ENCODE measurements around the gene ECE2. TPM values are rescaled to one million over a fixed set of nuclear protein-coding genes. Genes with fewer than 3 reads are reported as not detected.

ECE2 gene
- total RNA-seq, 2 donors from 2014 or later, result not detected

GRCh38 chr3:184315543-184315867 is 39.7 kb downstream of the ECE2 start:
- Mint-ChIP-seq H3K9me3 (no peaks in the 10 kb centered on the region), H3K4me3 (peak overlapping the region; percentile 84), H3K27me3 (ENCODE audit: insufficient read depth) (no peaks in the 10 kb centered on the region), H3K36me3 (ENCODE audit: low read depth) (peaks cover 29% of the 10 kb centered on the region), H3K27ac (peak overlapping the region; percentile 88), H3K4me1 (peaks cover 22% of the 10 kb centered on the region)
- Histone ChIP-seq H3K9ac (ENCODE audit: extremely low read depth, low read length, poor library complexity, severe bottlenecking) (peak overlapping the region; percentile 91), H3K36me3 (ENCODE audit: control insufficient read depth, insufficient read depth, low read length) (peaks cover 42% of the 10 kb centered on the region), H3K27me3 (ENCODE audit: control insufficient read depth, insufficient read depth, low read length, poor library complexity, severe bottlenecking) (no peaks in the 10 kb centered on the region), H3K4me3 (ENCODE audit: low read length) (peak overlapping the region; percentile 95), H3K4me1 (ENCODE audit: control insufficient read depth, insufficient read depth, low read length) (peaks cover 5% of the 10 kb centered on the region), H3K27ac (ENCODE audit: low read depth, low read length) (peak overlapping the region; percentile 80), H3K9me3 (ENCODE audit: control insufficient read depth, low read length) (no peaks in the 10 kb centered on the region)
- DNase-seq, result no peak
- WGBS, 2 experiments (ENCODE audit: insufficient coverage in 1 of 2, insufficient read length in 1 of 2), result 0 to 12% methylated on average over 2 to 5 of the region's 6 CpGs
- TF ChIP-seq CTCF (conservative IDR thresholded peaks at IDR 0.05), result no peak

- Mint-ChIP-seq H3K27ac (peak overlapping the region; percentile 74), H3K4me1 (peaks cover 22% of the 10 kb centered on the region), H3K27me3 (ENCODE audit: insufficient read depth) (no peaks in the 10 kb centered on the region), H3K9me3 (no peaks in the 10 kb centered on the region), H3K36me3 (ENCODE audit: low read depth) (peaks cover 34% of the 10 kb centered on the region), H3K4me3 (peak overlapping the region; percentile 84)
- 56 to 90% methylated on average over 2 to 16 of the region's 16 CpGs for WGBS, 2 experiments (ENCODE audit: insufficient coverage in 1 of 2, insufficient read length in 1 of 2)
- H3K9me3 ChIP-seq (ENCODE audit: control insufficient read depth, low read length), result no peaks in the 10 kb centered on the region
- H3K27me3 ChIP-seq (ENCODE audit: control insufficient read depth, insufficient read depth, low read length, poor library complexity, severe bottlenecking), result no peaks in the 10 kb centered on the region
- H3K27ac ChIP-seq (ENCODE audit: low read depth, low read length), result no peak overlapping the region
- H3K4me1 ChIP-seq (ENCODE audit: control insufficient read depth, insufficient read depth, low read length), result peaks cover 5% of the 10 kb centered on the region
- H3K4me3 ChIP-seq (ENCODE audit: low read length), result peak overlapping the region; percentile 95
- H3K9ac ChIP-seq (ENCODE audit: extremely low read depth, low read length, poor library complexity, severe bottlenecking), result peak overlapping the region; percentile 91
- TF ChIP-seq CTCF (conservative IDR thresholded peaks at IDR 0.05), result no peak
- peaks cover 47% of the 10 kb centered on the region for H3K36me3 ChIP-seq (ENCODE audit: control insufficient read depth, insufficient read depth, low read length)
- no peak for DNase-seq
Measured at GRCh38 chr3:184315871-184316661, 40.2 kb downstream of the ECE2 start.

- TF ChIP-seq CTCF (conservative IDR thresholded peaks at IDR 0.05), result no peak
- H3K9me3 Mint-ChIP-seq, result no peaks in the 10 kb centered on the region
- H3K36me3 Mint-ChIP-seq (ENCODE audit: low read depth), result peaks cover 41% of the 10 kb centered on the region
- peaks cover 22% of the 10 kb centered on the region for H3K4me1 Mint-ChIP-seq
- no peaks in the 10 kb centered on the region for H3K27me3 Mint-ChIP-seq (ENCODE audit: insufficient read depth)
- no peak overlapping the region for H3K27ac ChIP-seq (ENCODE audit: low read depth, low read length)
- H3K36me3 ChIP-seq (ENCODE audit: control insufficient read depth, insufficient read depth, low read length), result peaks cover 54% of the 10 kb centered on the region
- H3K9me3 ChIP-seq (ENCODE audit: control insufficient read depth, low read length), result no peaks in the 10 kb centered on the region
- H3K9ac ChIP-seq (ENCODE audit: extremely low read depth, low read length, poor library complexity, severe bottlenecking), result no peak overlapping the region
- H3K4me1 ChIP-seq (ENCODE audit: control insufficient read depth, insufficient read depth, low read length), result peaks cover 5% of the 10 kb centered on the region
- H3K27ac Mint-ChIP-seq, result peak overlapping the region; percentile 74
- H3K4me3 Mint-ChIP-seq, result peak overlapping the region; percentile 84
- DNase-seq, result no peak
- no peaks in the 10 kb centered on the region for H3K27me3 ChIP-seq (ENCODE audit: control insufficient read depth, insufficient read depth, low read length, poor library complexity, severe bottlenecking)
- peak overlapping the region; percentile 95 for H3K4me3 ChIP-seq (ENCODE audit: low read length)
- 93 to 97% methylated on average over 7 of the region's 7 CpGs for WGBS, 2 experiments (ENCODE audit: insufficient coverage in 1 of 2, insufficient read length in 1 of 2)
Measured at GRCh38 chr3:184316792-184317191, 41.0 kb downstream of the ECE2 start.

All from endodermal cell (in vitro differentiated cells).